ENCODE measurements around the gene NRP1. TPM values are rescaled to one million over a fixed set of nuclear protein-coding genes. Genes with fewer than 3 reads are reported as not detected.

Gene NRP1
- total and polyA plus RNA-seq, 2 of the 8 experiments (the other 6 are each of a cell fraction or from before 2014, with no cell fraction given): 1.2 to 2.1 TPM

GRCh38 chr10:33134011-33134751 lies 200.3 kb downstream of the NRP1 start:
- H3K27me3 ChIP-seq (replicated peaks in 1 of 4; ENCODE audit: control insufficient read depth in 3 of 4, extremely low read depth in 1 of 4, insufficient read depth in 3 of 4, low read length in 3 of 4): no peaks in the 10 kb centered on the region
- no peaks in the 10 kb centered on the region for H3K79me2 ChIP-seq (ENCODE audit: control insufficient read depth in 1 of 2, insufficient read depth in 2 of 2, low read length in 2 of 2)
- H4K20me1 ChIP-seq (replicated peaks in 1 of 2; ENCODE audit: control insufficient read depth in 1 of 2, insufficient read depth in 2 of 2, low read length in 2 of 2): no peaks in the 10 kb centered on the region
- no peaks in the 10 kb centered on the region for H3K79me1 ChIP-seq (ENCODE audit: low read depth, low read length)
- no peak for FAIRE-seq
- no peak overlapping the region for H2BK5ac ChIP-seq (ENCODE audit: low read depth, low read length)
- no peak overlapping the region for H3K9ac ChIP-seq (replicated peaks in 1 of 4; ENCODE audit: extremely low read depth in 1 of 4, low read depth in 3 of 4, low read length in 3 of 4)
- H3K18ac ChIP-seq (ENCODE audit: extremely low read depth, low read length): no peak overlapping the region
- DNase-seq (ENCODE audit: low read depth in 1 of 2, low spot score in 2 of 2): no peak
- no peak overlapping the region for H3K56ac ChIP-seq (replicated peaks; ENCODE audit: insufficient read length, low read depth, low read length)
- H3K36me3 ChIP-seq (ENCODE audit: control insufficient read depth in 2 of 4, insufficient read depth in 4 of 4, low read length in 3 of 4): no peaks in the 10 kb centered on the region
- no peak overlapping the region for H2AFZ ChIP-seq (ENCODE audit: low read length)
- 82% methylated on average over 11 of the region's 11 CpGs; no CpG with 5 or more reads in 1 of the 2 experiments for WGBS, 2 experiments (ENCODE audit: extremely low coverage in 1 of 2, insufficient coverage in 1 of 2, insufficient read length in 1 of 2, insufficient replicate concordance in 2 of 2, low coverage in 1 of 2, low lambda C conversion rate in 2 of 2, missing lambda C conversion rate in 1 of 2)
- H3K4ac ChIP-seq (replicated peaks; ENCODE audit: insufficient read length, low read depth, low read length): no peak overlapping the region
- H4K91ac ChIP-seq (replicated peaks; ENCODE audit: insufficient read length, low read length): no peak overlapping the region
- ChIA-PET POLR2A (ENCODE audit: partially characterized antibody) (no interaction called here), CTCF (ENCODE audit: partially characterized antibody) (interaction anchor here (0.7 to 2.8 kb wide), 5 partner anchors 9 to 125 kb away, joined by 3 to 13 read pairs (median 4); no protein-coding TSS in a partner anchor)
- H3K27ac ChIP-seq (ENCODE audit: low read depth, low read length): no peak overlapping the region
- TF ChIP-seq MAX (IDR thresholded peaks at IDR 0.05) (0 out of 2 replicates have a peak, but pooled peaks have one; percentile 15), POU5F1 (IDR thresholded peaks at IDR 0.05; ENCODE audit: low read depth, low read length) (no peak)
- H2AK5ac ChIP-seq (ENCODE audit: low read depth, low read length): no peak overlapping the region
- no peak overlapping the region for H3K23ac ChIP-seq (ENCODE audit: insufficient read length)
- H4K8ac ChIP-seq (ENCODE audit: extremely low read depth, insufficient read depth, low read length): no peak overlapping the region; the same call in 1 of the 2 replicates
- no peaks in the 10 kb centered on the region; a peak in 1 of 7 replicates for H3K4me1 ChIP-seq (replicated peaks in 1 of 4; ENCODE audit: control insufficient read depth in 3 of 4, insufficient read depth in 4 of 4, low read length in 3 of 4)
- H4K5ac ChIP-seq (ENCODE audit: insufficient read length, low read depth, low read length): no peak overlapping the region
- no peak overlapping the region for H3K4me2 ChIP-seq (ENCODE audit: insufficient read depth in 1 of 2, low read depth in 2 of 2, low read length in 2 of 2)
- H2BK120ac ChIP-seq (replicated peaks; ENCODE audit: low read depth, low read length): no peak overlapping the region
- H2BK12ac ChIP-seq (ENCODE audit: low read depth, low read length): no peak overlapping the region
- H3K9me3 ChIP-seq (ENCODE audit: insufficient read depth in 2 of 2, low read depth in 1 of 2, low read length in 1 of 2): no peaks in the 10 kb centered on the region
- no peak overlapping the region for H3K4me3 ChIP-seq (ENCODE audit: extremely low read depth in 1 of 4, insufficient read depth in 2 of 4, low read depth in 3 of 4, low read length in 4 of 4)
- no peak overlapping the region for H3K14ac ChIP-seq (ENCODE audit: insufficient read length)
- no peaks in the 10 kb centered on the region for H3K23me2 ChIP-seq (ENCODE audit: low read depth, low read length)
- no peak overlapping the region for H2BK20ac ChIP-seq (ENCODE audit: low read length)
- H2BK15ac ChIP-seq (ENCODE audit: low read length): no peak overlapping the region
